GM23248 (cell line): ENCODE measurements around the gene FA2H. TPM values are rescaled to one million over a fixed set of nuclear protein-coding genes. Genes with fewer than 3 reads are reported as not detected.
"Not testable (repeated sequence)": the region's sequence is repeated elsewhere in the genome, so short reads cannot be mapped to it uniquely, and the experiment has no call there.

Experiments used
- DNase-seq: peaks from one replicate; pipeline ENCODE4 v3.0.0-alpha.2; 2015
- H2AFZ ChIP-seq: fragments of 200-600 bp; sonication (generic); 2 replicates; pipeline ENCODE4 v1.6.1; 2016; ENCODE audit warnings: antibody characterized with exemption
- H3F3A ChIP-seq: fragments of 200-600 bp; sonication (generic); 2 replicates; pipeline ENCODE4 v1.6.1; 2016; ENCODE audit warnings: mild to moderate bottlenecking, antibody characterized with exemption, mixed run types; ENCODE audit not compliant: insufficient read depth
- H3K27ac ChIP-seq: fragments of 200-600 bp; sonication (generic); 2 replicates; pipeline ENCODE4 v1.5.1; 2016; ENCODE audit warnings: mild to moderate bottlenecking
- H3K27me3 ChIP-seq: fragments of 200-600 bp; sonication (generic); replicated peaks from 2 replicates; pipeline ENCODE4 v1.6.1; 2016; ENCODE audit warnings: mild to moderate bottlenecking; ENCODE audit not compliant: insufficient read depth
- H3K36me3 ChIP-seq: fragments of 200-600 bp; sonication (generic); 2 replicates; pipeline ENCODE4 v1.6.1; 2016; ENCODE audit warnings: low read depth, mild to moderate bottlenecking
- H3K4me1 ChIP-seq: fragments of 200-600 bp; sonication (generic); 2 replicates; pipeline ENCODE4 v1.6.1; 2016; ENCODE audit warnings: mild to moderate bottlenecking; ENCODE audit not compliant: insufficient read depth
- H3K4me2 ChIP-seq: fragments of 200-600 bp; sonication (generic); one replicate; pipeline ENCODE4 v1.6.1; 2016; ENCODE audit warnings: mild to moderate bottlenecking; ENCODE audit not compliant: unreplicated experiment
- H3K4me3 ChIP-seq: fragments of 200-600 bp; sonication (generic); 2 replicates; pipeline ENCODE4 v1.5.1; 2016; ENCODE audit warnings: mild to moderate bottlenecking
- H3K79me2 ChIP-seq: fragments of 200-600 bp; sonication (generic); 2 replicates; pipeline ENCODE4 v1.6.1; 2016; ENCODE audit warnings: mild to moderate bottlenecking; ENCODE audit not compliant: insufficient read depth
- H3K9ac ChIP-seq: fragments of 200-600 bp; sonication (generic); 2 replicates; pipeline ENCODE4 v1.6.1; 2016; ENCODE audit warnings: mild to moderate bottlenecking
- H3K9me2 ChIP-seq: fragments of 200-600 bp; sonication (generic); 2 replicates; pipeline ENCODE4 v1.6.1; 2016; ENCODE audit warnings: mixed run types, mild to moderate bottlenecking, moderate library complexity; ENCODE audit not compliant: insufficient read depth
- H3K9me3 ChIP-seq: fragments of 200-600 bp; sonication (generic); one replicate; pipeline ENCODE4 v1.6.1; 2017; ENCODE audit warnings: low read depth
- H4K20me1 ChIP-seq: fragments of 200-600 bp; sonication (generic); 2 replicates; pipeline ENCODE4 v1.6.0; 2016; ENCODE audit not compliant: insufficient read depth
- EZH2 ChIP-seq: fragments of 200-600 bp; sonication (generic); IDR thresholded peaks from 2 replicates; pipeline ENCODE4 v1.6.1; 2018; ENCODE audit warnings: antibody characterized with exemption, mild to moderate bottlenecking; ENCODE audit not compliant: insufficient read depth, poor library complexity, severe bottlenecking
- EZH2phosphoT487 ChIP-seq: fragments of 200-600 bp; sonication (generic); IDR thresholded peaks from 2 replicates; pipeline ENCODE4 v1.6.1; 2018; ENCODE audit warnings: antibody characterized with exemption, moderate library complexity, mild to moderate bottlenecking, low read depth; ENCODE audit not compliant: insufficient read depth
- WGBS, 2 experiments: methylation state at CpG; one replicate each; pipeline ENCODE4 v1.1.6; 2015 to 2017; ENCODE audit warnings: low lambda C conversion rate in 2 of 2, low coverage in 1 of 2; ENCODE audit errors: missing lambda C conversion rate in 2 of 2; 5-methylcytosine and 5-hydroxymethylcytosine counted together
- in situ Hi-C: fragments of 300-500 bp; cut with MboI; formaldehyde crosslinking; loops from 2 replicates; pipeline ENCODE4 v1.15.0; 2020
- polyA plus RNA-seq: library from polyadenylated mRNA; unstranded; fragments of >200 nt; fragmentation: Nextera tagmentation; extraction: Ambion mirVana; gene quantifications from 2 replicates; pipeline ENCODE4 v1.2.1, GENCODE V29; 2016
- total RNA-seq: library from RNA; depleted of rRNA; stranded (reverse); fragments of >200 nt; shearing (Covaris generic); gene quantifications from 2 replicates; pipeline ENCODE4 v1.2.3, GENCODE V29; 2014

The FA2H gene
- total and polyA plus RNA-seq, 2 experiments from 2014 or later: not detected

DNA sequence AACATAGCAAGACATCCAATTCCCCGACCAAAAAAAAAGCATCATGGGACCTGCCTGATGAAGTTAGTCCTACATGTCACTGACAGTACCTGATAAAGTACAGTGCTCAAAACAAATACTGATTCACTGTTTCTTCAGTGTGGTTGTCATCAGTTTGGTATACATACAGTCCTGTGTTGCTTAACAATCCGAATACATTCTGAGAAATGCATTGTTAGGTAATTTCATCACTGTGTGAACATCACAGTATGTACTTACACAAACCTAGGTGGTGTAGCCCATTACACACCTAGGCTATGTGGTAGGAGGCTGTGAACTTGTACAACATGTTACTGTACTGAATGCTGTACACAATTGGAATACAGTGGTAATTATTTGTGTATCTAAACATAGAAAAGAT, 19.0 kb upstream of the FA2H start:
- Histone ChIP-seq H4K20me1 (no peaks in the 10 kb centered on the region), H3K4me3 (no peak overlapping the region), H3K4me1 (no peaks in the 10 kb centered on the region), H3K9me2 (no peaks in the 10 kb centered on the region), H3K4me2 (no peak overlapping the region), H3F3A (no peaks in the 10 kb centered on the region), H3K9me3 (no peaks in the 10 kb centered on the region), H3K27ac (no peak overlapping the region), H3K79me2 (no peaks in the 10 kb centered on the region), H2AFZ (no peak overlapping the region), H3K27me3 (peaks cover 34% of the 10 kb centered on the region), H3K36me3 (no peaks in the 10 kb centered on the region), H3K9ac (no peak overlapping the region)
- DNase-seq: no peak
- TF ChIP-seq EZH2 (no peak), EZH2phosphoT487 (no peak)
- 34 to 39% methylated on average over 2 of the region's 2 CpGs for WGBS, 2 experiments
- in situ Hi-C loops: no loop called here

DNA sequence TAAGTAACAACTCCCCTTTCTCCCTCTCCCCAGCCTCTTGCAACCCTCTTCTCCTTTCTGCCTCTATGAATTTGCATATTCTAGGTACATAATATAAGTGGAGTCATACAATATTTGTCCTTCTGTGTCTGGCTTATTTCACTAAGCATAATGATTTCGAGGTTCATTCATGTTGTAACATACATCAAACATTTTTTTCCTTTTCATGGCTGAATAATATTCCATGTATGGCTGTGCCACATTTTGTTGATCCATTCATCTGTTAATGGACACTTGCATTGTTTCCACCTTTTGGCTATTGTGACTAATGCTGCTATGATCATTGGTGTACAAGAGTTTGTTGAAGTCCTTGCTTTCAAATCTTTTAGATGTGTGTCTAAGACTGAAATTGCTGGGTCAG, 17.6 kb upstream of the FA2H start:
- Histone ChIP-seq H3K4me3 (no peak overlapping the region), H3K4me2 (no peak overlapping the region), H4K20me1 (no peaks in the 10 kb centered on the region), H3K9me3 (no peaks in the 10 kb centered on the region), H3K36me3 (no peaks in the 10 kb centered on the region), H3K9me2 (no peaks in the 10 kb centered on the region), H3K27ac (no peak overlapping the region), H3K9ac (no peak overlapping the region), H3K79me2 (no peaks in the 10 kb centered on the region), H3K4me1 (no peaks in the 10 kb centered on the region), H3F3A (no peaks in the 10 kb centered on the region), H2AFZ (no peak overlapping the region), H3K27me3 (peaks cover 34% of the 10 kb centered on the region)
- TF ChIP-seq EZH2phosphoT487 (no peak), EZH2 (no peak)
- in situ Hi-C loops: no loop called here
- WGBS, 2 experiments: 25 to 27% methylated on average over 1 of the region's 1 CpG
- DNase-seq: no peak

DNA sequence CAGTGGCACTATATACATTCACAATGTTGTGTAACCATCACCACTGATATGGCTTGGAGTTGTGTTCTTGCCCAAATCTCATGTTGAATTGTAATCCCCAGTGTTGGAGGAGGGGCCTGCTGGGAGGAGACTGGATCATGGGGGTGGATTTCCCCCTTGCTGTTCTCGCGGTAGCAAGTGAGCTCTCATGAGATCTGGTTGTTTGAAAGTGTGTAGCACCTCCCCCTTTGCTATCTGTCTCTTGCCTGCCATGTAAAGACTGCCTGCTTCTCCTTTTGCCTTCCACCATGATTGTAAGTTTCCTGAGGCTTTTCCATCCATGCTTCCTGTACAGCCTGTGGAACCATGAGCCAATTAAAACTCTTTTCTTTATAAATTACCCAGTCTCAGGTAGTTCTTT, 17.1 kb upstream of the FA2H start:
- H4K20me1 ChIP-seq, H3K4me3 ChIP-seq, H3K79me2 ChIP-seq, H3K36me3 ChIP-seq, H3K9me3 ChIP-seq, H3K4me1 ChIP-seq, H3K27ac ChIP-seq, H3K4me2 ChIP-seq, in situ Hi-C loops, H3F3A ChIP-seq, H3K9me2 ChIP-seq, H2AFZ ChIP-seq, DNase-seq, H3K9ac ChIP-seq: not testable (repeated sequence)
- H3K27me3 ChIP-seq: peaks cover 31% of the 10 kb centered on the region
- WGBS, 2 experiments: 93 to 100% methylated on average over 2 of the region's 2 CpGs

DNA sequence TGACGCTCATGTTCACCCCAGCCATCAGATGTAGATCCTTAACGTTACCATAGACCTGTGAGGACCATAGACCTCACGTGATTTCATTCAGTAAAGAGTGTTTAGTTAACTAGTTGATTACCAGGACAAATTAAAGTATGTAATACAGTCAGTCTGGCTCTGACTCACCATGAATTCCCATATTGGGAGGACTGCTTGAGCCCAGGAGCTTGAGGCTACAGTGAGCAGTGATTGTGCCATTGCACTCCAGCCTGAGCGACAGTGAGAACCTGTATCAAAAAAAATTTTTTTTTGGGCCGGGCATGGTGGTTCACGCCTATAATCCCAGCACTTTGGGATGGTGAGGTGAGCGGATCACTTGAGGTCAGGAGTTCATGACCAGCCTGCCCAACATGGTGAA, 13.5 kb upstream of the FA2H start:
- Histone ChIP-seq H3K4me3 (no peak overlapping the region), H3K4me1 (no peaks in the 10 kb centered on the region), H3K9me3 (no peaks in the 10 kb centered on the region), H3K9me2 (no peaks in the 10 kb centered on the region), H2AFZ (no peak overlapping the region), H3K27ac (no peak overlapping the region), H3K36me3 (no peaks in the 10 kb centered on the region), H4K20me1 (no peaks in the 10 kb centered on the region), H3K9ac (no peak overlapping the region), H3K27me3 (peaks cover 10% of the 10 kb centered on the region; the same call in 1 of the 2 replicates), H3F3A (no peaks in the 10 kb centered on the region), H3K4me2 (no peak overlapping the region), H3K79me2 (no peaks in the 10 kb centered on the region)
- TF ChIP-seq EZH2: no peak
- TF ChIP-seq EZH2phosphoT487: no peak
- WGBS, 2 experiments: 59 to 62% methylated on average over 7 of the region's 7 CpGs
- no peak for DNase-seq
- in situ Hi-C loops: no loop called here

- no peaks in the 10 kb centered on the region for H3K9me2 ChIP-seq
- no peaks in the 10 kb centered on the region for H4K20me1 ChIP-seq
- no peak for DNase-seq
- no peaks in the 10 kb centered on the region for H3K79me2 ChIP-seq
- TF ChIP-seq EZH2phosphoT487: no peak
- TF ChIP-seq EZH2: no peak
- H3K4me2 ChIP-seq: no peak overlapping the region
- no peaks in the 10 kb centered on the region for H3K36me3 ChIP-seq
- H3K27me3 ChIP-seq: peaks cover 6% of the 10 kb centered on the region; the same call in 1 of the 2 replicates
- H3F3A ChIP-seq: no peaks in the 10 kb centered on the region
- no peaks in the 10 kb centered on the region for H3K9me3 ChIP-seq
- no peak overlapping the region for H3K9ac ChIP-seq
- H3K4me1 ChIP-seq: no peaks in the 10 kb centered on the region
- H3K27ac ChIP-seq: no peak overlapping the region
- in situ Hi-C loops: no loop called here
- 61 to 70% methylated on average over 4 of the region's 4 CpGs for WGBS, 2 experiments
- no peak overlapping the region for H2AFZ ChIP-seq
- no peak overlapping the region for H3K4me3 ChIP-seq
Measured at GRCh38 chr16:74785031-74785430, 10.4 kb upstream of the FA2H start.
